Measurements from ENCODE around the gene CAMKMT.
A peak's percentile ranks its signal among the peaks of the same experiment; 100 is the strongest.

The CAMKMT gene

GRCh38 chr2:44668336-44668735 is 306.6 kb downstream of the CAMKMT start:
- no peak for DNase-seq

- DNase-seq, result no peak
Observed at GRCh38 chr2:44671276-44671675, 309.5 kb downstream of the CAMKMT start.

DNA sequence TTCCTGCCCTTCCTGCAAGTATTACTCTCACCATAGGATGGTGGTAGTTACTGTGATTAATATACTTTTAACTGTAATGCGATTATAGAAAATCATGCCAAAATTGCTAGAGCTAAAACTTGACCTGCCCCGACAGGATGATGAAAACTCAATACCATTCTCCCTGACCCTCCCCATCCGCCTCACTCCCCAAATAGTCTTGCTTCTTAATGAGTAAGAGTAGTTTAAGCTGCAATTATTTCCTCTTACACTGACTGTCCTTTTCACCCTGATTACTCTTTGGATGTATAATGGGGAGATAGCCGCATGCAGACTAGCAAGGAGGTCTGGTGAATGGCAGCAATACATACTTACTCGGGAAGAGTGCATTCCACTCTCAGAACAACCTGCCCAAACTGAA is 310.2 kb downstream of the CAMKMT start:
- DNase-seq, result no peak

DNA sequence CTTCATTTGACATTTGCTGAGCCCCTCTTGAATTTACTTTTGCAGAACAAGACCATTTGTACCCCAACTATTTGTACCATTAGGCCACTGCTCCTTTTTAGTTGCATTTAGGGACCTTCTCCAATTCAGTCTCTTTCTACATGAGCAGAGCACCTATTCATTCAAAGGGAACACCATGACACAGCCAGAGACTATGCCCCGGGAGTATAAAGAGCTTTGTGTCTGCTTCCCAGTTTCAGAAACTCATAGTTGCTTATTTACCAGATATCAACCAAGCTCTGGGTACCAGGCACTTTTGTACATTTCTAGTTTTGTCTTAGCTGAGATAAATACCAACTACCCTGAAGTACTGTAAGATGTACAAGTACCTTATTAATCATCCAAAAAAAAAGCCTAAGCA is 310.7 kb downstream of the CAMKMT start:
- no peak for DNase-seq

- no peak for DNase-seq
Observed at GRCh38 chr2:44674473-44675284, 312.9 kb downstream of the CAMKMT start.

GRCh38 chr2:44676379-44676778 is 314.6 kb downstream of the CAMKMT start:
- DNase-seq, result no peak

- peak; percentile 12 for DNase-seq
Observed at GRCh38 chr2:44679584-44679983, 317.8 kb downstream of the CAMKMT start.

DNA sequence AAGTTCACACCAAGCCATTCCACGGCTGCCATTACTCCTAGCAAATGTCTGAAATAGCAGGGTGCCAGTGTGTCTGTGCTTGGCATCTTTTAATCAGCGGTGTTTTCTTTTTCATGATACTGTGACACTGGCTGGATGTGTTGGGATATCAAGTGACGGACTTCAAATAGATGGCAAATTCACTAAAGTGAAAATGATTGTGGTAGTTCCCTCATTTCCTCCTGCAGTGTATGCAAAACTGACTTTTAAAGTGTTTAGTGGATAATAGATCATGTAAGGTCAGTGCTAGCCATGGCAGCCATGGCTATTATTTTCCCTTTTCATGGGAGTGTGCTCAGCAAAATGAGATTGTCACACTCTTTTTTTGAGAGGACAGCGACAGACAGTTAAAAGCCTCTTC is 318.2 kb downstream of the CAMKMT start:
- DNase-seq, result peak; percentile 13

- DNase-seq, result no peak
Observed at GRCh38 chr2:44680424-44680971, 318.8 kb downstream of the CAMKMT start.

GRCh38 chr2:44680983-44681531 is 319.3 kb downstream of the CAMKMT start:
- DNase-seq, result peak; percentile 58

GRCh38 chr2:44682459-44682858 is 320.7 kb downstream of the CAMKMT start:
- no peak for DNase-seq

GRCh38 chr2:44684559-44684958 is 322.8 kb downstream of the CAMKMT start:
- DNase-seq, result no peak

- no peak for DNase-seq
Observed at GRCh38 chr2:44686561-44686960, 324.8 kb downstream of the CAMKMT start.

GRCh38 chr2:44687686-44688455 is 326.1 kb downstream of the CAMKMT start:
- no peak for DNase-seq

GRCh38 chr2:44688456-44689124 is 326.8 kb downstream of the CAMKMT start:
- DNase-seq, result no peak

GRCh38 chr2:44689516-44689915 is 327.8 kb downstream of the CAMKMT start:
- no peak for DNase-seq

DNA sequence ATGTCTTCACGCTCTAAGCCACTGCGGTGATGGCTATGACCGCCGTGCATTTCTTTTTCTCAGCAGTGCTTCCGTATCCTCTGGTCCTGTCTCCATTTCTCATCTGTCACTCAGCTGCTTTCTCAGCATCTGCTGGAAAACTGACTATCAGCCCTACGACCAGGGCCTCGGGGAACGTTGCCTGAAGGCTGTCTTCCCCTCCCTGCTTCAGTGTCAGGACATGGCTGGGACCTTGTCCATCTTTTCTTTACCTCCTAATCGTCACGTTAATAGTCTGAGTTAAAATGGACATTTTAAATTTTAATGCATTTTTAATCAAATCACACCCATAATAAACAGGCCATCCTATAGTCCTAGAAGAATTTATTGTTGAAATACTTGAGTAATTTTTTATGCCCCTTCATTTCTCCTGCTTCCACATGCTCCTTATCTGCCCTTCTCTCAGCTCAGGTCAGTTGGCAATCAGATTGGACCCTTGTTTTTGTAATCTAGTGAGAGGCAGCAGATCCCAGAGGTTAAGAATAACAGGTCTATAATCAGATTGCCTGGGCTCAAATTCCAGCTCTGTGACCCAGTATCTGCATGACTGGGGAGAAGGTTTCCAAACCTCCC is 329.5 kb downstream of the CAMKMT start:
- no peak for DNase-seq

DNA sequence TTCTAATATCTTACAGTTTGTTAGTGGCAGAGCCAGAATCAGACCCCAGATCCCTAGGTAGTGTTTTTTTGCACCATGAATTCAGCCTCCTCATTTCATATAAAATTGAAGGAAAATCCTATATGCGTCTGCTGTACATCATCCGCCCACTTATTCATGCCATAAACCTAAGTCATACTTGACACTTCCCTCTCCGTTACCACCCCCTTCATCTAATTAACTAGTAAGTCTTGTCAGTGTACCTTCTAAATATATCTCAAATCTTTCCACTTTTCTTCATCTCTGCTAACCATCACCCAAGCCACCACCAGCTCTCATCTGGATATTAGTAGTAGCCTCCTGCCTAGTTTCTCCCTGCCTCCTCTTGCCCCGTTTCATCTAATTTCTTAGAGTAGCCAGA is 331.1 kb downstream of the CAMKMT start:
- no peak for DNase-seq

GRCh38 chr2:44700824-44701223 is 339.1 kb downstream of the CAMKMT start:
- no peak for DNase-seq

- no peak for DNase-seq
Observed at GRCh38 chr2:44705356-44705755, 343.6 kb downstream of the CAMKMT start.

GRCh38 chr2:44705876-44706480 is 344.2 kb downstream of the CAMKMT start:
- no peak for DNase-seq
